H9 (cell line): ENCODE data around the gene TEF. TPM values are rescaled to one million over a fixed set of nuclear protein-coding genes. Genes with fewer than 3 reads are reported as not detected.

Experiments used
- DNase-seq: peaks from one replicate; pipeline ENCODE4 v3.0.0-alpha.2; 2017
- H2AFZ ChIP-seq: one replicate; pipeline ENCODE4 v1.6.1; 2013; ENCODE audit warnings: mild to moderate bottlenecking, low read length, control low read depth, moderate library complexity
- H2AK5ac ChIP-seq: 2 replicates; pipeline ENCODE4 v1.6.1; 2013; ENCODE audit warnings: low read length, control low read depth, mixed read lengths; ENCODE audit not compliant: insufficient read length
- H2BK120ac ChIP-seq: one replicate; pipeline ENCODE4 v1.6.1; 2013; ENCODE audit warnings: low read depth, mild to moderate bottlenecking, low read length, control low read depth, inconsistent platforms; ENCODE audit not compliant: poor library complexity, severe bottlenecking
- H2BK12ac ChIP-seq: 2 replicates; pipeline ENCODE4 v1.6.1; 2013; ENCODE audit warnings: low read length, control low read depth, mixed read lengths, low read depth; ENCODE audit not compliant: insufficient read length
- H2BK15ac ChIP-seq: 2 replicates; pipeline ENCODE4 v1.6.1; 2013; ENCODE audit warnings: low read depth, low read length, control low read depth
- H2BK20ac ChIP-seq: one replicate; pipeline ENCODE4 v1.6.1; 2013; ENCODE audit warnings: low read depth, mild to moderate bottlenecking, low read length, control low read depth, inconsistent platforms; ENCODE audit not compliant: poor library complexity, severe bottlenecking
- H2BK5ac ChIP-seq: 2 replicates; pipeline ENCODE4 v1.6.1; 2013; ENCODE audit warnings: low read length, control low read depth, mixed read lengths; ENCODE audit not compliant: insufficient read length
- H3K14ac ChIP-seq: 2 replicates; pipeline ENCODE4 v1.6.1; 2013; ENCODE audit warnings: low read length, control low read depth; ENCODE audit not compliant: insufficient read depth
- H3K18ac ChIP-seq: 2 replicates; pipeline ENCODE4 v1.6.1; 2013; ENCODE audit warnings: low read depth, mild to moderate bottlenecking, mixed read lengths, low read length, control low read depth; ENCODE audit not compliant: insufficient read length
- H3K23ac ChIP-seq: 2 replicates; pipeline ENCODE4 v1.6.1; 2013; ENCODE audit warnings: low read length, control low read depth, mixed read lengths, low read depth; ENCODE audit not compliant: insufficient read length
- H3K23me2 ChIP-seq: 2 replicates; pipeline ENCODE4 v1.6.1; 2013; ENCODE audit warnings: low read depth, mild to moderate bottlenecking, mixed read lengths, low read length, control low read depth; ENCODE audit not compliant: insufficient read length, poor library complexity, severe bottlenecking
- H3K27ac ChIP-seq: 2 replicates; pipeline ENCODE4 v1.5.1; 2013; ENCODE audit warnings: low read length, control low read depth, mixed read lengths, low read depth; ENCODE audit not compliant: insufficient read length
- H3K27me3 ChIP-seq: 2 replicates; pipeline ENCODE4 v1.6.1; 2013; ENCODE audit warnings: low read length, control low read depth, inconsistent platforms; ENCODE audit not compliant: insufficient read depth
- H3K4ac ChIP-seq: 2 replicates; pipeline ENCODE4 v1.6.1; 2013; ENCODE audit warnings: low read depth, mild to moderate bottlenecking, control low read depth, inconsistent platforms, low read length, moderate library complexity
- H3K4me1 ChIP-seq: 2 replicates; pipeline ENCODE4 v1.6.1; 2013; ENCODE audit warnings: low read length, control low read depth, inconsistent platforms; ENCODE audit not compliant: insufficient read depth
- H3K4me2 ChIP-seq: 2 replicates; pipeline ENCODE4 v1.6.1; 2013; ENCODE audit warnings: low read length, control low read depth, mixed read lengths; ENCODE audit not compliant: insufficient read length, insufficient read depth
- H3K56ac ChIP-seq: 2 replicates; pipeline ENCODE4 v1.6.1; 2013; ENCODE audit warnings: low read depth, mild to moderate bottlenecking, mixed read lengths, low read length, control low read depth; ENCODE audit not compliant: insufficient read length
- H3K79me1 ChIP-seq: 2 replicates; pipeline ENCODE4 v1.6.1; 2013; ENCODE audit warnings: low read depth, mild to moderate bottlenecking, moderate library complexity, low read length, control low read depth, inconsistent platforms; ENCODE audit not compliant: insufficient read depth, poor library complexity, severe bottlenecking
- H3K79me2 ChIP-seq: 2 replicates; pipeline ENCODE4 v1.6.1; 2013; ENCODE audit warnings: low read length, control low read depth, inconsistent platforms; ENCODE audit not compliant: insufficient read depth
- H3K9ac ChIP-seq: 2 replicates; pipeline ENCODE4 v1.6.1; 2013; ENCODE audit warnings: low read length, control low read depth, mixed read lengths; ENCODE audit not compliant: insufficient read length; ENCODE audit errors: extremely low read depth
- H3K9me3 ChIP-seq: one replicate; pipeline ENCODE4 v1.6.1; 2013; ENCODE audit warnings: low read depth, low read length, inconsistent platforms; ENCODE audit not compliant: control insufficient read depth
- H3T11ph ChIP-seq: one replicate; pipeline ENCODE4 v1.6.1; 2013; ENCODE audit warnings: mild to moderate bottlenecking, low read length, control low read depth, inconsistent platforms
- H4K20me1 ChIP-seq: one replicate; pipeline ENCODE4 v1.6.1; 2013; ENCODE audit not compliant: control insufficient read depth, insufficient read length, insufficient read depth
- H4K5ac ChIP-seq: 2 replicates; pipeline ENCODE4 v1.6.1; 2013; ENCODE audit warnings: low read depth, mild to moderate bottlenecking, mixed read lengths, low read length, control low read depth; ENCODE audit not compliant: insufficient read length
- H4K8ac ChIP-seq: replicated peaks from 2 replicates; pipeline ENCODE4 v1.6.1; 2013; ENCODE audit warnings: low read length, control low read depth, mixed read lengths, low read depth; ENCODE audit not compliant: insufficient read length
- H4K91ac ChIP-seq: 2 replicates; pipeline ENCODE4 v1.6.1; 2013; ENCODE audit warnings: low read depth, mild to moderate bottlenecking, moderate library complexity, mixed read lengths, low read length, control low read depth; ENCODE audit not compliant: insufficient read length
- H3K27ac Mint-ChIP-seq, 3 experiments: 2 replicates in 2 of 3; 3 replicates in 1 of 3; pipeline ENCODE4 v1.8.0; 2020 to 2021; ENCODE audit warnings: mixed read lengths in 3 of 3, mild to moderate bottlenecking in 1 of 3, moderate library complexity in 1 of 3
- H3K27me3 Mint-ChIP-seq: 2 replicates; pipeline ENCODE4 v1.8.0; 2021; ENCODE audit warnings: low read depth, mild to moderate bottlenecking, moderate library complexity, mixed read lengths
- H3K36me3 Mint-ChIP-seq, 3 experiments: 2 replicates in 2 of 3; 3 replicates in 1 of 3; pipeline ENCODE4 v1.8.0; 2020 to 2021; ENCODE audit warnings: low read depth in 3 of 3, mixed read lengths in 3 of 3; ENCODE audit not compliant: insufficient read depth in 1 of 3
- H3K4me1 Mint-ChIP-seq, 2 experiments: 2 replicates each; pipeline ENCODE4 v1.8.0; 2020; ENCODE audit warnings: mixed read lengths in 2 of 2
- H3K4me3 Mint-ChIP-seq, 2 experiments: 2 replicates in 1 of 2; 3 replicates in 1 of 2; pipeline ENCODE4 v1.8.0; 2020 to 2021; ENCODE audit warnings: mild to moderate bottlenecking in 2 of 2, mixed read lengths in 2 of 2, moderate library complexity in 1 of 2
- H3K9me3 Mint-ChIP-seq, 2 experiments: 2 replicates in 1 of 2; 3 replicates in 1 of 2; pipeline ENCODE4 v1.8.0; 2020; ENCODE audit warnings: mild to moderate bottlenecking in 2 of 2, mixed read lengths in 2 of 2, moderate library complexity in 1 of 2
- CTCF ChIP-seq: fragments of 200-600 bp; sonication (generic); conservative IDR thresholded peaks from 3 replicates; pipeline ENCODE4 v1.8.0; 2021; ENCODE audit warnings: antibody characterized with exemption, mild to moderate bottlenecking
- WGBS: extraction: QIAGEN DNeasy Blood & Tissue Kit; methylation state at CpG from one replicate; pipeline ENCODE4 v1.1.7; 2013; ENCODE audit warnings: missing lambda C conversion rate, low lambda C conversion rate, mixed read lengths; ENCODE audit not compliant: insufficient read length; ENCODE audit errors: extremely low coverage; 5-methylcytosine and 5-hydroxymethylcytosine counted together
- total RNA-seq: library from RNA; stranded (reverse); gene quantifications from 2 replicates; pipeline ENCODE4 v1.2.1, GENCODE V29; 2021

The TEF gene
- total RNA-seq, 1 experiment from 2014 or later = 17.9 TPM

GRCh38 chr22:41405588-41405987, 23.8 kb downstream of the TEF start:
- no peak overlapping the region; a peak in 1 of 7 replicates for H3K27ac Mint-ChIP-seq
- no peak for DNase-seq
- Histone ChIP-seq H3K79me1 (no peaks in the 10 kb centered on the region), H4K5ac (no peak overlapping the region), H4K20me1 (no peaks in the 10 kb centered on the region), H3K23ac (no peak overlapping the region), H3K56ac (no peak overlapping the region), H2BK12ac (no peak overlapping the region), H3K27me3 (no peaks in the 10 kb centered on the region), H3K23me2 (no peaks in the 10 kb centered on the region), H2AK5ac (no peak overlapping the region), H4K8ac (no peak overlapping the region), H3K14ac (no peak overlapping the region), H4K91ac (no peak overlapping the region), H3K4ac (no peak overlapping the region), H3K18ac (no peak overlapping the region), H3K4me2 (no peak overlapping the region), H2AFZ (no peak overlapping the region), H3K4me1 (no peaks in the 10 kb centered on the region), H2BK20ac (no peak overlapping the region), H3K27ac (no peak overlapping the region), H3K9me3 (no peaks in the 10 kb centered on the region), H3T11ph (no peak overlapping the region), H3K79me2 (no peaks in the 10 kb centered on the region), H3K9ac (no peak overlapping the region), H2BK15ac (no peak overlapping the region), H2BK5ac (no peak overlapping the region), H2BK120ac (no peak overlapping the region)
- no peak overlapping the region for H3K4me3 Mint-ChIP-seq
- H3K36me3 Mint-ChIP-seq = no peaks in the 10 kb centered on the region
- H3K9me3 Mint-ChIP-seq = no peaks in the 10 kb centered on the region
- no CpG with 5 or more reads among the region's 8 CpGs for WGBS
- no peak for TF ChIP-seq CTCF
- H3K4me1 Mint-ChIP-seq = peaks cover 2 to 6% of the 10 kb centered on the region in 2 experiments; a peak in 3 of 4 replicates
- H3K27me3 Mint-ChIP-seq = peaks cover 1% of the 10 kb centered on the region
